ENCODE results near the gene ZBTB20.

ZBTB20 gene

DNA sequence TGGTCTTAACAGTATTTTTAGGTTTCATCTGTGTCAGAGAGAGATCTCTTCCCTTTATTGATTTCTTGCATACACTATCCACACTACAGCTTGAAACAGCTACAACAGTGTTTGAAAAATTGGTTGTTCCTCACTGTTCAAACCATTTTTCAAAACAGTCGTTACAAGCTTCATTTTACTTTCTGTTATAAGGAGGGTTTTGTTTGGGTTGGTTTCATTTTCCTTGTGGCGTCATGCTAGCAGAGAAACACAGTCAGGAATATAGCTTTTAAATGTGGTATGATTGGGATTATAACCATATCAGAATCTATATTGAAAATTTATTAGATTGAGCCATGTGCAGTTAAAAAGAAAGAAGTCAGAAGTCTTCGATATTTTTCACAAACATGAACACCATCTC, 400.6 kb downstream of the ZBTB20 start:
- TF ChIP-seq POLR2AphosphoS5 (IDR thresholded peaks at IDR 0.05; ENCODE audit: low read depth, low read length) (no peak), TAF1 (IDR thresholded peaks at IDR 0.05; ENCODE audit: borderline replicate concordance, insufficient read depth, low read length) (no peak), SIN3A (IDR thresholded peaks at IDR 0.05; ENCODE audit: borderline replicate concordance, insufficient read depth, low read length) (no peak)
- TF ChIP-seq, protein P1, sequence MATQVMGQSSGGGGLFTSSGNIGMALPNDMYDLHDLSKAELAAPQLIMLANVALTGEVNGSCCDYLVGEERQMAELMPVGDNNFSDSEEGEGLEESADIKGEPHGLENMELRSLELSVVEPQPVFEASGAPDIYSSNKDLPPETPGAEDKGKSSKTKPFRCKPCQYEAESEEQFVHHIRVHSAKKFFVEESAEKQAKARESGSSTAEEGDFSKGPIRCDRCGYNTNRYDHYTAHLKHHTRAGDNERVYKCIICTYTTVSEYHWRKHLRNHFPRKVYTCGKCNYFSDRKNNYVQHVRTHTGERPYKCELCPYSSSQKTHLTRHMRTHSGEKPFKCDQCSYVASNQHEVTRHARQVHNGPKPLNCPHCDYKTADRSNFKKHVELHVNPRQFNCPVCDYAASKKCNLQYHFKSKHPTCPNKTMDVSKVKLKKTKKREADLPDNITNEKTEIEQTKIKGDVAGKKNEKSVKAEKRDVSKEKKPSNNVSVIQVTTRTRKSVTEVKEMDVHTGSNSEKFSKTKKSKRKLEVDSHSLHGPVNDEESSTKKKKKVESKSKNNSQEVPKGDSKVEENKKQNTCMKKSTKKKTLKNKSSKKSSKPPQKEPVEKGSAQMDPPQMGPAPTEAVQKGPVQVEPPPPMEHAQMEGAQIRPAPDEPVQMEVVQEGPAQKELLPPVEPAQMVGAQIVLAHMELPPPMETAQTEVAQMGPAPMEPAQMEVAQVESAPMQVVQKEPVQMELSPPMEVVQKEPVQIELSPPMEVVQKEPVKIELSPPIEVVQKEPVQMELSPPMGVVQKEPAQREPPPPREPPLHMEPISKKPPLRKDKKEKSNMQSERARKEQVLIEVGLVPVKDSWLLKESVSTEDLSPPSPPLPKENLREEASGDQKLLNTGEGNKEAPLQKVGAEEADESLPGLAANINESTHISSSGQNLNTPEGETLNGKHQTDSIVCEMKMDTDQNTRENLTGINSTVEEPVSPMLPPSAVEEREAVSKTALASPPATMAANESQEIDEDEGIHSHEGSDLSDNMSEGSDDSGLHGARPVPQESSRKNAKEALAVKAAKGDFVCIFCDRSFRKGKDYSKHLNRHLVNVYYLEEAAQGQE (IDR thresholded peaks at IDR 0.05; ENCODE audit: insufficient read depth in 1 of 2, low read depth in 2 of 2, low read length in 2 of 2): no peak

DNA sequence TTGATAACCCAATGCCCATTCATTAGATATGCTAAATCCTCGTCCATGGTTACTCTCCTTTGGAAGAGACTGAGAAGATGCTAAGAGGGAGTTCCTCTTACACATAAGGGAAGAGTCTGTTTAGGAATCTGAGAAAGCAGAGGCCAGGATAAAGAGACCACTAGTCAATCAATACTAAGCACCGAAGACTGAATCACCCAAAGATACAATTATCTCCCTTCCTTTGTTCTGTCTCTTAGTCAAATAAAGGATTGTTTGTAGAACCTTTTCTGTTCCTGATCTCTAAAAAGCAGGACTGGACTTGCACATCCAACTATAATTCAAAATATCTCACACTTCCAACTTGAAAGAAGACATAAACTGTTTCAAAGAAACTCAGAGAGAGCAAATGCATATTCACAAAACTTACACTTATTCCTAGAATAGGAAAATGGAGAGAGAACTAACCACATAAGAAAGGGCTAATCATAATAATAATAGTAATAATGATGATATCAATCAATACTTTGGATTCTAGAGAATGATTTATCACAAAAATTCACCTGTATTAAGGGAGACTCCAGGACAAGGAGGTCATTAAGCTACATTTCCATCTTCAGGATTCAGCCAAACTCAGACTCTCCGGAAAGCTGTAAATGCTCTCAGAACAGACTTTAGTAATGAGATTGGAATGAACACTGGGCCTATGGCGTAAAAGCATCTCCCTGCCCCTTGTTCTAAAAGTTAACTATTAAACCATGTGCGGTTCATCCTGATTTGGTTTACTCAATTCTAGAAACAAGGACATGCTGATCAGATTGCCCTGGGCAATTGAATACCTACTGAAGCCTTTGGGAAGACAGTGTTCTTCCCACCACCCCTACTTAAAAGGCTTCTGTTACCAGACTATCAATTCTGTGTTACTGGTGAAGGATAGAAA, 401.5 kb downstream of the ZBTB20 start:
- TF ChIP-seq, protein P1 (IDR thresholded peaks at IDR 0.05; ENCODE audit: insufficient read depth in 1 of 2, low read depth in 2 of 2, low read length in 2 of 2): no peak
- TF ChIP-seq FOXP2 (optimal IDR thresholded peaks at IDR 0.05; ENCODE audit: borderline replicate concordance, extremely low read depth, extremely low read length, insufficient read depth): no peak
- no peak for TF ChIP-seq SIN3A (IDR thresholded peaks at IDR 0.05; ENCODE audit: borderline replicate concordance, insufficient read depth, low read length)
- TF ChIP-seq TAF1 (IDR thresholded peaks at IDR 0.05; ENCODE audit: borderline replicate concordance, insufficient read depth, low read length): no peak
- no peak for TF ChIP-seq POLR2AphosphoS5 (IDR thresholded peaks at IDR 0.05; ENCODE audit: low read depth, low read length)

DNA sequence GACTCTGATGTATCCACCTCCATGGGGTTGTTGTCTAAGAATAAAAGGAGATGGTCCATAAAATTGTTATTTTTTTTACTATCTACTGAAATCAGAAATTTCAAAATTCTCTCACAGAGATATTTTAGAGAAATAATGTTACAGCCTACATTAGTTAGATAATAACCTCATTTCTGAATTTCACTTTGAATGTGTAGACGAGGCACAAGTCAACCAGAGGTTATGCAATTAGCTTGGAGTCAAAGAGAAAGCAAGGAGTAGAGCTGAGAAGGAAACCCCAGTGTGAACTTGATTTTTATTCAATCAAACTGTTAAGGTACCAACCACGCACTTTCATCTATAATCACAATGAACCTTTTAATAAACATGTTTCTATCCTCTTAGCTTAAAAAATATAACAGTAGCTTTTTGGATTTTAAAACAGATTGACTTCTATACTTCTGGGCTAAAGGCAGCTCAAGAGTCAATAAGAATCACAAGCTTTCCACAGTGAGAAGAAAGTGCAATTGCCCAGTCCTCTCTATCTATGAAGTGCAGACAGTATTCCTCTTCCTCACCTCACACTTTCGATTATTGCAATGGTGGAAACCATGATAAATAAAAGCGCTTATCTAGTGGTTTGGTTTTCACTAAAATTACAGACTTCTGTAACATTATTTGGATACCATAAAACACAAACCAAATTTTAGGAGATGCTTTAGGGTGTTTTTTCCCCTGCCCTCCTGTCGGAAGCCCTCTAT, 403.2 kb downstream of the ZBTB20 start:
- TF ChIP-seq TAF1 (IDR thresholded peaks at IDR 0.05; ENCODE audit: borderline replicate concordance, insufficient read depth, low read length): no peak

DNA sequence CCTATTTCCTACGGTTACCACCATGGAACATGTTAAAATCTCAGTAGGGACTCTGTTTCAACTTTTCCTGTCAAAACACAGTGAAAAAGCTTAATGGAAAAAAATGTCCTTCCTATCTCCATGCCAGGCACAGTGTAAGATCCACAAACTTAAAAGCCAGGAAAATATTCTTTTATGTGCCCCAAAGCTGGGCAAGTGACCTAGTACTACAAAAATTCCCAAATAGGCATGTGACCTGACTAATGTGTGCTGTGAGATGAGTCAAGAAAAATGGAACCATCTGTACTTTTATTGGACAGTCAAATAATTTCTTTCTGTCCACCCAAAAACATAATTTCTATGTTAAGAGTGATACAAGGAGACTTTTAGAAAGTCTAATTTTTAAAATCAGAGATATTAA, 406.0 kb downstream of the ZBTB20 start:
- no peak for TF ChIP-seq TAF1 (IDR thresholded peaks at IDR 0.05; ENCODE audit: borderline replicate concordance, insufficient read depth, low read length)
- no peak for TF ChIP-seq POLR2AphosphoS5 (IDR thresholded peaks at IDR 0.05; ENCODE audit: low read depth, low read length)
- TF ChIP-seq, protein P1 (IDR thresholded peaks at IDR 0.05; ENCODE audit: insufficient read depth in 1 of 2, low read depth in 2 of 2, low read length in 2 of 2): no peak
- no peak for TF ChIP-seq FOXP2 (optimal IDR thresholded peaks at IDR 0.05; ENCODE audit: borderline replicate concordance, extremely low read depth, extremely low read length, insufficient read depth)
- TF ChIP-seq SIN3A (IDR thresholded peaks at IDR 0.05; ENCODE audit: borderline replicate concordance, insufficient read depth, low read length): no peak

DNA sequence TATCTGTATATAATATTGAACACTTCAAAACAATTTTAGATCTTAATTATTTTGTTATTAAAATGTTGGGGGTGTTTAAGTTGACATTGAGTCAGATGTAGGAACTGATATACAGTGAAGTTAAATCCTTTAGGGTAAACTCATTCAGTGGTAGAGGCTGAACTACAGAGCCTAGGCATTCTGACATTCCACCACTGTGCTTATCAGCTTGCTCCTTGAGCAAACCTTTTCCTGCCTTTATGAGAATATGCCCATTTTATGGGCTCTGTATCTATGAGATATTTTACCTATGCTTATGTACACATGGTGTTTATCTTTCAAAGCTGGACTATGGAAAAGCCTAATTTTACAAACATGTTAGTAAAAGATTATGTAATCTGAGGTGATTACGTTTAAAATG, 407.5 kb downstream of the ZBTB20 start:
- TF ChIP-seq, protein P1 (IDR thresholded peaks at IDR 0.05; ENCODE audit: insufficient read depth in 1 of 2, low read depth in 2 of 2, low read length in 2 of 2): no peak
